Measurements from ENCODE around the gene COA8. TPM values are rescaled to one million over a fixed set of nuclear protein-coding genes. Genes with fewer than 3 reads are reported as not detected.
"Not testable (repeated sequence)": the region's sequence is repeated elsewhere in the genome, so short reads cannot be mapped to it uniquely, and the experiment has no call there.

Gene COA8
- total RNA-seq, 1 donor from 2014 or later: 45.8 TPM

- not testable (repeated sequence) for DNase-seq (ENCODE audit: low spot score)
Observed at GRCh38 chr14:103525430-103526246, 37.1 kb upstream of the COA8 start.

GRCh38 chr14:103526247-103526913 is 36.4 kb upstream of the COA8 start:
- DNase-seq (ENCODE audit: low spot score): no peak

- DNase-seq (ENCODE audit: low spot score): no peak
Observed at GRCh38 chr14:103526914-103527248, 35.9 kb upstream of the COA8 start.

- no peak for DNase-seq (ENCODE audit: low spot score)
Observed at GRCh38 chr14:103527408-103528145, 35.2 kb upstream of the COA8 start.

- DNase-seq (ENCODE audit: low spot score): no peak
Observed at GRCh38 chr14:103528146-103528586, 34.6 kb upstream of the COA8 start.

GRCh38 chr14:103528587-103529382 is 34.0 kb upstream of the COA8 start, which contains the start of gene TRMT61A:
TRMT61A (plus strand) TSS chr14:103529196; CDS start chr14:103529979, 783 bp downstream.
- DNase-seq (ENCODE audit: low spot score): peak; percentile 96

GRCh38 chr14:103529383-103530365 is 33.1 kb upstream of the COA8 start:
- no peak for DNase-seq (ENCODE audit: low spot score)

- no peak for DNase-seq (ENCODE audit: low spot score)
Observed at GRCh38 chr14:103530390-103530789, 32.4 kb upstream of the COA8 start.

GRCh38 chr14:103530831-103531230 is 31.9 kb upstream of the COA8 start:
- no peak for DNase-seq (ENCODE audit: low spot score)

GRCh38 chr14:103531421-103532215 is 31.1 kb upstream of the COA8 start:
- no peak for DNase-seq (ENCODE audit: low spot score)

- DNase-seq (ENCODE audit: low spot score): no peak
Observed at GRCh38 chr14:103532216-103533136, 30.3 kb upstream of the COA8 start.

GRCh38 chr14:103533137-103533998 is 29.4 kb upstream of the COA8 start:
- no peak for DNase-seq (ENCODE audit: low spot score)

- DNase-seq (ENCODE audit: low spot score): no peak
Observed at GRCh38 chr14:103533999-103534575, 28.7 kb upstream of the COA8 start.

GRCh38 chr14:103534576-103535061 is 28.1 kb upstream of the COA8 start:
- DNase-seq (ENCODE audit: low spot score): no peak

- no peak for DNase-seq (ENCODE audit: low spot score)
Observed at GRCh38 chr14:103535081-103535890, 27.5 kb upstream of the COA8 start.

All from mesenteric fat pad (tissue), 1 donor.